ENCODE results near the gene ITPA. TPM values are rescaled to one million over a fixed set of nuclear protein-coding genes. Genes with fewer than 3 reads are reported as not detected.

Gene ITPA
- total RNA-seq, 2 donors from 2014 or later: 45.0 to 85.6 TPM

- ATAC-seq (replicated peaks): no peak
- H3K9me3 Mint-ChIP-seq: no peaks in the 10 kb centered on the region
- peaks cover 27% of the 10 kb centered on the region for H3K36me3 Mint-ChIP-seq (ENCODE audit: low read depth)
- no peaks in the 10 kb centered on the region for H3K4me1 Mint-ChIP-seq
- H3K4me3 Mint-ChIP-seq: no peak overlapping the region
- no peak overlapping the region for H3K27ac Mint-ChIP-seq
- peaks cover 12% of the 10 kb centered on the region for H3K27me3 Mint-ChIP-seq
Measured at GRCh38 chr20:3250091-3250504, 40.8 kb downstream of the ITPA start.

GRCh38 chr20:3251806-3252205 lies 42.5 kb downstream of the ITPA start:
- Mint-ChIP-seq H3K27ac (no peak overlapping the region), H3K9me3 (no peaks in the 10 kb centered on the region), H3K27me3 (peaks cover 12% of the 10 kb centered on the region), H3K4me1 (no peaks in the 10 kb centered on the region), H3K36me3 (ENCODE audit: low read depth) (peaks cover 42% of the 10 kb centered on the region), H3K4me3 (no peak overlapping the region)
- peak; percentile 83 for ATAC-seq (replicated peaks)

GRCh38 chr20:3255728-3256127 lies 46.4 kb downstream of the ITPA start:
- no peak overlapping the region for H3K27ac Mint-ChIP-seq
- peaks cover 63% of the 10 kb centered on the region for H3K36me3 Mint-ChIP-seq (ENCODE audit: low read depth)
- H3K4me3 Mint-ChIP-seq: no peak overlapping the region
- H3K27me3 Mint-ChIP-seq: no peaks in the 10 kb centered on the region
- no peaks in the 10 kb centered on the region for H3K9me3 Mint-ChIP-seq
- ATAC-seq (replicated peaks): no peak
- H3K4me1 Mint-ChIP-seq: no peaks in the 10 kb centered on the region

GRCh38 chr20:3258429-3258828 lies 49.1 kb downstream of the ITPA start:
- Mint-ChIP-seq H3K4me1 (no peaks in the 10 kb centered on the region), H3K27ac (no peak overlapping the region), H3K36me3 (ENCODE audit: low read depth) (peaks cover 67% of the 10 kb centered on the region), H3K4me3 (no peak overlapping the region), H3K27me3 (no peaks in the 10 kb centered on the region), H3K9me3 (no peaks in the 10 kb centered on the region)
- ATAC-seq (replicated peaks): no peak

- H3K36me3 Mint-ChIP-seq (ENCODE audit: low read depth): peaks cover 44% of the 10 kb centered on the region
- H3K4me3 Mint-ChIP-seq: no peak overlapping the region
- no peaks in the 10 kb centered on the region for H3K9me3 Mint-ChIP-seq
- no peaks in the 10 kb centered on the region for H3K4me1 Mint-ChIP-seq
- no peak overlapping the region for H3K27ac Mint-ChIP-seq
- no peak for ATAC-seq (replicated peaks)
- H3K27me3 Mint-ChIP-seq: no peaks in the 10 kb centered on the region
Measured at GRCh38 chr20:3262566-3262965, 53.3 kb downstream of the ITPA start.

- Mint-ChIP-seq H3K27ac (no peak overlapping the region), H3K27me3 (no peaks in the 10 kb centered on the region), H3K4me3 (no peak overlapping the region), H3K36me3 (ENCODE audit: low read depth) (peaks cover 16% of the 10 kb centered on the region), H3K9me3 (no peaks in the 10 kb centered on the region), H3K4me1 (no peaks in the 10 kb centered on the region)
- no peak for ATAC-seq (replicated peaks)
Measured at GRCh38 chr20:3270051-3270450, 60.8 kb downstream of the ITPA start.

GRCh38 chr20:3273371-3273770 lies 64.1 kb downstream of the ITPA start:
- Mint-ChIP-seq H3K4me1 (no peaks in the 10 kb centered on the region), H3K9me3 (no peaks in the 10 kb centered on the region), H3K27me3 (no peaks in the 10 kb centered on the region)

More at GRCh38 chr20:3273371-3273770, 64.1 kb downstream of the ITPA start:
- H3K4me3 Mint-ChIP-seq: no peak overlapping the region
- peaks cover 18% of the 10 kb centered on the region for H3K36me3 Mint-ChIP-seq (ENCODE audit: low read depth)
- no peak overlapping the region for H3K27ac Mint-ChIP-seq
- ATAC-seq (replicated peaks): no peak

Other genes with a start within 250 kb of the ITPA start
- 10 to 100 TPM in 1 of 2 donors, under 1 TPM in 1; 0.61 to 13.7 TPM for gene GNRH2, start 165.9 kb upstream of the ITPA start, total RNA-seq
- gene MRPS26, start 163.4 kb upstream of the ITPA start, total RNA-seq: 10 to 100 TPM; 52.9 to 66.4 TPM
- not detected for gene OXT, start 137.9 kb upstream of the ITPA start, total RNA-seq
- not detected for gene AVP, start 124.8 kb upstream of the ITPA start, total RNA-seq
- 10 to 100 TPM; 20.4 to 32.9 TPM for gene FASTKD5, start 49.6 kb upstream of the ITPA start, total RNA-seq
- gene UBOX5, start 49.6 kb upstream of the ITPA start, total RNA-seq: 1 to 10 TPM; 6.5 to 7.0 TPM
- 1 to 10 TPM in 1 of 2 donors, under 1 TPM in 1; 0.82 to 3.1 TPM for gene LZTS3, start 35.9 kb upstream of the ITPA start, total RNA-seq
- gene DDRGK1, start 4.8 kb upstream of the ITPA start, total RNA-seq: 10 to 100 TPM; 67.7 to 71.2 TPM
- gene SLC4A11, start 29.7 kb downstream of the ITPA start, total RNA-seq: 1 to 10 TPM in 1 of 2 donors, under 1 TPM in 1; 0.26 to 2.0 TPM
- 1 to 10 TPM; 3.0 to 3.3 TPM for gene DNAAF9, start 198.2 kb downstream of the ITPA start, total RNA-seq

All from activated T-helper 17 cell treated with anti-CD3 and anti-CD28 coated beads, Interleukin-2, amount 50 U/mL, for 72 hours (primary cell).